AG20443 (cell line): ENCODE results near the gene LRRC38.
"Not testable (repeated sequence)": the region's sequence is repeated elsewhere in the genome, so short reads cannot be mapped to it uniquely, and the experiment has no call there.

Experiments
- DNase-seq: peaks from one replicate; pipeline ENCODE4 v3.0.0; 2012; ENCODE audit warnings: low spot score, mixed read lengths

The LRRC38 gene

DNA sequence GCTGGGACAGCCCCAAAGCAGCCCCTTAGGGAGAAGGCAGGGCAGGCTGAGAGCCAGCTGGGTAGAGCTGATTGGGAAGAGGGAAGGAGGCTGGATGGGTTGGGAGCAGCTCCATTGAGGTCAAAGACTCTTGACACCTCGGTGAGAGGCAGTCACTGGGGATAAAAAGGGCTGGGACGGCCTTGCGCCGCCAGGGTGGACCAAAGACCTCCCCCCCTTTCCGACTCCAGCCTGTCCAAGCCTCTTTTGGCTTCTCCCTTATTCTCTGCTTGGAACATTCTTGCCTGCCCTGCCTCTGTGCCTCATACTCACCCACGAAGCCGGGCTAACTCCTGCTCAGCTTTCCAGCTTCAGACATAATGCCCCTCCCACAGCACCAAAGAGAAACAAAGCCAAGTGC, 51.1 kb downstream of the LRRC38 start:
- no peak for DNase-seq

DNA sequence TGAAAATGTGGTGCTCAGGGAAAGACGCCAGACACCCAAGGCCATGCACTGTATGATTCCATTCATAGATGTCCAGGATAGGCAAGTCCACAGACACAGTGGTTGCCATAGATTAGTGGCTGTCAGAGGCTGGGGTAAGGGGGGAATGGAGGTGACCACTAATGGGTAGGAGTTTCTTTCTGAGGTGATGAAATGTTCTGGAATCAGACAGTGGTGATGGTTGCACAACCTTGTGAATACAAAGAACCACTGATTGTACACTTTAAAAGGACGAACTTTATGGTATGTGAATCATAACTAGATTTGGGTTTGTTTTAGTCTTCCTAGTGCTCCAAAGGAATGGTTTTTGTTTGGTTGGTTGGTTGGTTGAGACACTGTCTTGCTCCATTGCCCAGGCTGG, 51.8 kb downstream of the LRRC38 start:
- DNase-seq = no peak

DNA sequence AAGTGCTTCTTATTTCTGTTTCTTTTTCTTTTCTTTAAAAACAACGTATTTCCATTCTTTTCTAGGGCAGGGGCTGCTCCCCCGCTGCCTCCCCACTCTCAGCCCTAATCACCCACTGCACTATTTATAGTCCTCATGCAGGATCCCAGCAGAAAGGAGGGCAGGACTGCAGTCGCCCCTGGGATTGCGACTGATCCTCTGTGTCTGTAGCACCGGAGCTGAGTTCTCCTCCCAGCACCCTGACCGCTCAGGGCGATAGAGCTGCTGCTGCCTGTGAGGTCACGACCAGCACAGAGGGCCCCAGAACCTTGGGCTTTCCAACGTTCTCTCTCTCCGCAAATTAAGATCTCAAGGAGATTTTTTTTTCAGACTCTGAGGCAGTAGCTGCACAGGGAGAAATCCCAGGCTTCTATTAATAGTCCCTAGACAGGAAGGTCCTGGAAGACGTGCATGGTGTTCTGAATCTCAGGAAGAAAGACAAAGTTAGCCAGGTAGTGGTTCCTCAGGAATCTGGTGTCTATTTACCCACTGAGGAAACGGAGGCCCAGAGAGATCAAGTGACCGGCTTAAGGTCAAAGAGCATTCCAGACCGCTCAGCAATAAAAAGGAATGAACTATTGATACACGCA, 56.8 kb downstream of the LRRC38 start:
- DNase-seq = no peak

DNA sequence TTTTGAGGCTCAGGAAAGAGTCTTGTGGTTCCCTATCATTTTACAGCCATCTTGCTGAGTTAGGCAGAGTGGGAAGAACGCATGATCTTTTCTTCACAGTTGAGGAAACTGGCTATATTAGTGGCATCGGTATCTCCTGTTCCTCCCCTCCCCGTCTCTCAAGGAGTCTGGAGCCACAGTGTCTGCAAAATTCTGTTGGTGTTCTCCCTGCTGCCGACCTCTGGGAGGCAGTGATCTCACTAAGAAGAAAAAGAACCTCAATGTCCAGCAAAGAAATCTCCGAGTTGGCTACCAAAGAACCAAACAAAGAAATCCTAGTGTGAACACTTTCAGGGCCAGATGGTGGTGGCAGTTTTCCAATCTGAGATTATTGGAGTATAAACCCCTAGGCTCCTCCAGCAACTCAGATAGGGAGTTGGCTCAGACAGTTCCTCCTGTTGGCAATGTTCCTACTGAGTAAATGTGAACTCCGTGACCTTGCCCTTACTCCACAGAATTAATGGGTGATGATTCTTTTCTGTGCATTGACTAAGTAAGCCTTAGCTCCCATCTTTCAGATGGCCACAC, 62.3 kb downstream of the LRRC38 start:
- no peak for DNase-seq

DNA sequence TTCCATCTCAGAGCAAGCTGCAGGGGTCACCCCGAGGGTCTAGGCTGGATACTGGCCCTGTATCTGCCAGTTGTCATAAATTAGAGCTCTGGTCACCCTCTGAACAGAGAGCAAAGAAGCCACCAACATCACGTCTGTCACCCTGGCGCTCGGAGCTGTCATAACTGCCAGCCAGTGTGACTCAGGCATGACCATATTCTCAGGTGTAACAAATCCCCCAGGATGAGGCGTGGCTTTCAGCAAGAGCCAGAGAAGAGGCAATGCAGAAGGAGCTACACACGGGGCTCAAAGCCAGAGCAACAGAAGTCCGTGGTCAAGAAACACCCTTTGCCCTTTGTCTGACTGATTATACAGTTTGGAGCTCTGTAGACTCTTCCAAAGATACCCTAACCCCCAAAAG, 63.6 kb downstream of the LRRC38 start:
- no peak for DNase-seq

DNA sequence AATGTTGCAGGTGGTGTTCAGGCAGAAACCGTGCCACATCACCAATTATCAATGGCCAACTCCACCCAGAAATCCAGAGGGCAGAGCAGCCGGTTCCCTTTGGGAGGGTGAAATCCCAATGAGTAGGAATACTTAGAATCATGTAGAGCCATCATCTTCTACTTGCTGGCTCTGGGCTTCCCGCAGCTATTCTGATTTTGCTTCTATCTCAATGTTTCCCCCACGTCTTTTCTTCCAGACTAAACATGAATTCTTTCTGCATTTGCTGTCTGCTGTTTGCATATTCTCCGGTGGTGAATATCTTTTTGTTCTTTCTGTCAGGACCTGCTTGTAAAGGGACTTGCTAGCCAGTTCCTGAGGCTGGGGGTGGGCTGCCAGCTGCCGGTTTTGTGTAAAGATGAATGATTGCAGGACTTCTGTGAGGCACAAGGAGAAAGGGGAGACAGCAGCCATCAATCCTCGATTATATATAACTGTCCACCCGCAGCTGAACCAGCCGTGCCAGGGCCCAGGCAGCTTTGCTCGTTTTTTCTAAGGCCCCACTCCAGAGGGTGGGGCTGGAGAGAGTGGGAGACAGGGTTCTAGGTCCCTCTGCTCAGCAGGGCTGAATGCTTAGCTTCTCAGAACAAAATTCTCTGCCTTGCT, 70.3 kb downstream of the LRRC38 start:
- DNase-seq = no peak

DNA sequence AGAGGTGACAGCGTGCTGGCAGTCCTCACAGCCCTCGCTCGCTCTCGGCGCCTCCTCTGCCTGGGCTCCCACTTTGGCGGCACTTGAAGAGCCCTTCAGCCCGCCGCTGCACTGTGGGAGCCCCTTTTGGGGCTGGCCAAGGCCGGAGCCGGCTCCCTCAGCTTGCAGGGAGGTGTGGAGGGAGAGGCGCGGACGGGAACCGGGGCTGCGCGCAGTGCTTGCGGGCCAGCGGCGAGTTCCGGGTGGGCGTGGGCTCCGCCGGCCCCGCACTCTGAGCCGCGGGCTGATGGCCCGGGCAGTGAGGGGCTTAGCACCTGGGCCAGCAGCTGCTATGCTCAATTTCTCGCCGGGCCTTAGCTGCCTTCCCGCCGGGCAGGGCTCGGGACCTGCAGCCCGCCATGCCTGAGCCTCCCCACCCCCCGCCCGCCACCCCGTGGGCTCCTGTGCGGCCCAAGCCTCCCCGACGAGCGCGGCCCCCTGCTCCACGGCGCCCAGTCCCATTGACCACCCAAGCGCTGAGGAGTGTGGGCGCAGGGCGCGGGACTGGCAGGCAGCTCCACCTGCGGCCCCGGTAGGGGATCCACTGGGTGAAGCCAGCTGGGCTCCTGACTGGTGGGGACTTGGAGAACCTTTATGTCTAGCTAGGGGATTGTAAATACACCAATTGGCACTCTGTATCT, 74.6 kb downstream of the LRRC38 start:
- not testable (repeated sequence) for DNase-seq

DNA sequence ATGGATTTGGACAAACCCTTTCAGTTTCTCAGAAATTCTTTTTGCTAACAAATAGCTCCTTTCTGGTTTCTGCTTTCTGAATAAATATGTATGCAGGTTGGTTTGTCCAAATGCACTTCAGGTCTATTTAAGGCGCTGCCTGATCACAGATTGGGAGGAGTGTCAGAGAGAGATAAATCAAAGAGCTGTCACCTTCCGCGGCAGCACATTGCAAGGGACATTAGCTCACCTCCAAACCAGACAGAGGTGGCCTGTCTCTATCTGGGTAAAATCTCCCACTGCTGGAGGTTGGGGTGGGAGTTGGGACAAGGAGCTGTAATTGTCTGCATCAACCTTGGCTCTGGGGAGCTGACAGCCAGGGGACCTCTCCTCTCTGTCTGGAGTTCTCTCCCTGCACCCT, 78.3 kb downstream of the LRRC38 start:
- no peak for DNase-seq

DNA sequence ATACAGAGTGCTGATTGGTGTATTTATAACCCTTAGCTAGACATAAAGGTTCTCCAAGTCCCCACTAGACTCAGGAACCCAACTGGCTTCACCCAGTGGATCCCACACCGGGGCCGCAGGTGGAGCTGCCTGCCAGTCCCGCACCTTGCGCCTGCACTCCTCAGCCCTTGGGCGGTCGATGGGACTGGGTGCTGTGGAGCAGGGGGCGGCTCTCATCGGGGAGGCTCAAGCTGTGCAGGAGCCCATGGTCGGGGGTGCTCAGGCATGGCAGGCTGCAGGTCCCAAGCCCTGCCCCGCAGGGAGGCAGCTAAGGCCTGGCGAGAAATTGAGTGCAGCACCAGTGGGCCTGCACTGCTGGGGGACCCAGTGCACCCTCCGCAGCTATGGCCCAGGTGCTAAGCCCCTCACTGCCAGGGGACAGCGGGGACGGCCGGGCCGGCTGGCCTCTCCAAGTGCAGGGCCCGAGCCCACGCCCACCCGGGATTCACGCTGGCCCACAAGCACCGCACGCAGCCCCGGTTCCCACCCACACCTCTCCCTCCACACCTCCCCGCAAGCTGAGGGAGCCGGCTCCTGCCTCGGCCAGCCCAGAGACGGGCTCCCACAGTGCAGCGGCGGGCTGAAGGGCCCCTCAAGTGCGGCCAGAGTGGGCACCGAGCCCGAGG, 80.0 kb downstream of the LRRC38 start:
- DNase-seq = not testable (repeated sequence)

DNA sequence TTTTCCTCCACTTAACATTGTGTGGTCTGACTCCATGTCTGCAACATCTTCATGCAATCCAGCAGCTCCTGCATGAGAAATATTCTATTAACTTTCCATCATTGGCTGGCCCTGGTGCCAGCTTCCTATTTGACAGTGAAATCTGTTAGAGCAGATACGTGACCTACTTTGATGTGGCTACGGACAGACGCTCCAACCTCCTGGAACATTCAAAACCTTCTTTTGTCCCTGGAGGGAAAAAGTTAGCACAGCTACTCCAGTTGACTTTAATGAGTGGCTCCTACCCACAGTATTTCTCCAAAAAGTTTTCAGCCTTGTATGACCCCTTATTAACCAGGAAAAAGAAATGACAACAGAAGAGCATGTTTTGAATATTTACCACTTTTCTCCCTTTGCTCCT, 81.6 kb downstream of the LRRC38 start:
- no peak for DNase-seq

DNA sequence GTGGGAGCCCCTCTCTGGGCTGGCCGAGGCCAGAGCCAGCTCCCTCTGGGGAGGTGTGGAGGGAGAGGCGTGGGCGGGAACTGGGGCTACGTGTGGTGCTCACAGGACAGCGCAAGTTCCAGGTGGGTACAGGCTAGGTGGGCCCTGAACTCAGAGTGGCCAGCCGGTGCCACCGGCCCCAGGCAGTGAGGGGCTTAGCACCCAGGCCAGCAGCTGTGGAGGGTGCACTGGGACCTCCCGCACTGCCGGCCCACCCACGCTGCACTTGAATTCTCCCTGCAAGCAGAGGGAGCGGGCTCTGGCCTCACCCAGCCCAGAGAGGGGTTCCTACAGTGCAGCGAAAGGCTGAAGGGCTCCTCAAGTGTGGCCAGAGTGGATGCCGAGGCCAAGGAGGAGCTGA, 83.3 kb downstream of the LRRC38 start:
- DNase-seq = no peak
